HG03066 (cell line): ENCODE measurements around the gene DCBLD2.

Experiments used
- ATAC-seq: cut with Tn5 transposase; IDR thresholded peaks from one replicate; pipeline ENCODE4 v1.9.1; 2021; ENCODE audit warnings: low read depth; ENCODE audit not compliant: unreplicated experiment

The DCBLD2 gene

DNA sequence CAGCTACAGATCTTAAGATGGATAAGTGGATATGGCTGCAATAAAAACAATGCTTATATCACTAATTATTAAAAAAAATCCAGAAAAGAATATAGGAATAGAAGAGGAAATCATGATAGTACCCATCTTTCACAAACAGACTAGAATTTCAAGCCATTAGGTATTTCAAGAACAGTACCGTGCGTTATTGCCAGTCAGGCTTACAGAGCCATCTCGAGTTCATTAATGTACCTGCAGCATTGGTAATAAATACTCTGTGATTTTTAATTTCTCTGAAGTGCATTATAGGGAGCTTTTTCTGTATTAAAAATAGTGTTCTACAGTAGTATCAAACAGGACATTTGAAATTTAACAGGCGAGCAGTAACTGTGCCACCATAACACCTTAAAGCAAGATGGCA is 102.7 kb downstream of the DCBLD2 start:
- ATAC-seq, result no peak

DNA sequence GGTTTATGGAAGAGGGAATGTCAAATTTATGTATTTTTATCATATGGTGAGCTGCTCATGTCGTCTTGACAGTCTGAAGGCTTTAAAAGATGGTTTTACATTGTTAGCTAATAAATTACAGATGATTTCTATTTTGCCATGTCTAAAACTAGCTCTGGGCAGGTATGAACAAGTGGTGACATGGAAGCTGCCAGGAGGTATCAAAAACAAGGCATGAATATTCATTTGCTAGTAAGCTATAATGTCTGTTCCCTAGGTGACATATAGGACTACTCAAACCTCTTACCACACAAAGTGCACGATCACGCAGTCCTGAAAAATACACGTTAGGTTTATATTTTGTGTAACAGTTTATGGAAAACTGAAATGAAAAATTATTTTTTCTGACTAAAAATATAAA is 103.6 kb downstream of the DCBLD2 start:
- ATAC-seq, result no peak

DNA sequence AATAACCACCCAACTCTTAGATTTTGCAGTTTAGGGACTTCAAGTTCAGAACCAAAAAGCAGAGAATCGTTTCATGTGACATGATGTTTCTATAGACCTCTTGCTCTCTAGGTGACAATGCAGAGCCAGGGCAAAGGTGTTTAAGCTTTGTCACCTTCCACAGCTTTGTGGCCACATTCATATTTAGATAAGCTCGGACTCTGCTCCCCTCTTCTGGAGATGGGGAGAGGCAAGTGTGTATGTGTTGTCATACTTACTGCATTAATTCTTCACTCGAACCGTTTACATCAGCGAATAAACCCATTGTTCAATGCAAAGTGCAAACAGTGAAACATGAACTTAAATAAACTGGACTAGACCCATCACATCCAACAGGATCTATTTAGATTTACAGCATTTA is 105.2 kb downstream of the DCBLD2 start:
- no peak for ATAC-seq

DNA sequence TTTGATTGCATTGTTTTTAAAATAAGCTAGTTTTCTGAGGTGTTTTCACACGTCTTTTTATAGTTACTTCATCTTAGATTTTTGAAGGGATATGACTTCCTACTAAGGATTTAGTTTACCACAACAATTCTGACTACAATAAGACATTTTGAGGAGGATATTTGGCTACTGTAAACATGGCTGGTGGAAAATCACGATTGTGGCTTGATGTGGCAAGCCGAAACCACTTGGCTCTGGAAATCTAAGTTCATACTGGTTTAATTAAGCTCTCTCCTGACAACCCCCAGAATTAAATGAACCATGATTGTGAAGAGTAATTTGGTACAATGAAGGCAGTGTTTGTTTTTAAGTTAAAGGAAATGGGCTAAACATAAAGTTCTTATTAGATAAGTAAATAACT is 107.5 kb downstream of the DCBLD2 start:
- no peak for ATAC-seq

DNA sequence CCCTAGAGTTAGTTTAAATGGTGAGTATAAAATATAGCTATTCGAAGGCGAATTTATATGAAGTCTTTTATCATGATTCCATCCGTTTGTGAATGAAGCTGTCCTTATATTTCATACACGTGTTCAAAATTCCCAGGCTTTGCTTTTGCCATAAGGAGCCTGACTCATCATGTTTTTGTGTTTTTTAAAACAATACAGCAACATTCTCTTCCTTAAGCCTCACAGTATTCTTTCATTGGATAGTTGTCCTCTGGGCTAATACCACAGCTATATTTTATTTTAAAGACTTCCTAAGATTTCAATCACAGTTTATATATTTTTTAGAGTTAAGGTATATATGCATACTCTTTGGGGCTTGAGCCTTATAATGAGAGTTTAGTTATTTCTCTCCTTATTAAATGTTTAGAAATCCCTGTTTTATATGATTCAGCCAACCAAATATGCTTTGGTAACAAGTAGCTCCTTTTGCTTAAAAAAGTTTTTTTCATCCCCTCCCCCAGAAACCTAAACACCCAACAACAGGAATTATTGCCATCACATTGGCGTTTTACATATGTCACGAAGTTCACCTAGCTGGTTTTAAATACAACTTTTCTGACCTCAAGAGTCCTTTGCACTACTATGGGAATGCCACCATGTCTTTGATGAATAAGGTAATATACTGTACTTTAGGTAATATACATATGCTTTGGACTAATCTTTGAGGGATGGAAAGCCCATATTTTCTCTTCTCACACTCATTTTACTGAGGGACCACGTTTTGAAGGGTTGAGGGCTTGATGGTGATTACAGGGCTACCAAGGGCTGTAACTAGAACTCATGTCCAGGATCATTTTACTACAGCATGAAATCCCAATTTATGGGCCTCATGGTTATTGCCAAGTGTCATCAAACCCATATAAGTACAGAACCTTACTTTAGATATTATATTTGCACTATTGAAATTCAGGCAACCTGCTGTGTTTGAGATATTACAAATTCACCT is 109.9 kb downstream of the DCBLD2 start:
- no peak for ATAC-seq

DNA sequence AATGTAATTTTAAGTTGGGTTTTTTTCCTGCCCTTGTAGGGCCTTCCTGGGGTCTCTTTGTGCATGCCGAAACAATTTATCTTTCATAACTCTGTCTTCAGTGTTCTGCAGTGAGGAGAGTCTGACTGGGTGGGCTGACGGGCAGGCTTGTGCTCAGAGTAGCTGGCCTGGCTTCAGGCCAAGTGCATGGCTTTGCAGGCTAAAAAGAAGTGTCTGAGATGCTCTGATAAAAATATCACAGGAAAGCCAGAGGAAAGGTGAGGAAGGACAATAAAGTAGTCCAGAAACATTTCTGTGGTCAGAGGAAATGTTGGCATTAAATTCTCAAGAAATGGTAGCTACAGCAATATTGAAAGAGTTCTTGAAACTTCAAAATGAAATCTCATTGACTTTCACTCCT is 112.8 kb downstream of the DCBLD2 start:
- no peak for ATAC-seq

DNA sequence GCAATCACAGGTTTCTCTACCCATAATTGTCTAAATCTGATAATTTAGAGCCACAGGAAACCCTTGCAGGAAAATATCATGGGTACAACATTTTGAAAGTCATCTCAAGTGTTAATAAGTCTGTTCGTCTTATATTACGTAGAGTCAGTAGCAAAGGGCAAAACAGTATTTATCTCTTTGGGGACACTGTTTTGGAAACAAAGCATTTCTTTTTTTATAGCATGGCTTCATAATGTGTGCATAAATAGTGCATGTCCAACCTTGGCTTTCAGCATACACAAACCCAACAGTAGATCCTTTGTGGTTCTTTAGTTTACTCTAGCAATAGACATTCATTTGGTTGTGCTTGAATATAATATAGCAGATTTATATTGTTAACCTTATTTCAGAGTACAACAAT is 114.3 kb downstream of the DCBLD2 start:
- ATAC-seq, result no peak

DNA sequence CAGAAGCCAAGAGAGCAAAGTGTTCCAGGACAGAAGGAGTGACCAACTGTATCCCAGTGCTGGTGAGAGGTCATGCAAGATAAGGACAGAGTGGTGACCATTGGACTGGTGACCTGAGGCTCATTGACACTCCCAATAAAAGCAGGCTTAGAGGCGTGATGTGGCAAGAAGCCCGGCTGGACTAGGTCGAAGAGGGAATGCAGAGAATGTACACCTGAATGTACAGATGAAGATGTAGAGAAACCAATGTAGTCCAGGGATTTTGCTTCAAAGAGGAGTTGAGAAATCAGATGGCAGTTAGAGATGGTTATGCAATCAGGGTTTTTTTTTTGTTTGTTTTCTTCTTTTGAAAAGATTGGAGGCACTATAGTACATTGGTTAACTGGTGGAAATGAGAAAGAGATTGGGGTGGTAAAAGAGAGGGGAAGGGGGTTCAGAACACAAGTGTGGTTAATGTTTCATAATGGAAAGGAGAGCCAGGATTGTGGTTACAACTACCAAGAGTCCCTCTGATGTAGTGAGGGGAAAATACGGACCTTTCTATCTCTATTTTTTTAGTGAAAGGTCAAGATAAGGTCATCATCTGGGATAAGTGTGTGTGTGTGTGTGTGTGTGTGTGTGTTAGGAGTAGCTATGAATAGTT is 115.0 kb downstream of the DCBLD2 start:
- ATAC-seq, result no peak

DNA sequence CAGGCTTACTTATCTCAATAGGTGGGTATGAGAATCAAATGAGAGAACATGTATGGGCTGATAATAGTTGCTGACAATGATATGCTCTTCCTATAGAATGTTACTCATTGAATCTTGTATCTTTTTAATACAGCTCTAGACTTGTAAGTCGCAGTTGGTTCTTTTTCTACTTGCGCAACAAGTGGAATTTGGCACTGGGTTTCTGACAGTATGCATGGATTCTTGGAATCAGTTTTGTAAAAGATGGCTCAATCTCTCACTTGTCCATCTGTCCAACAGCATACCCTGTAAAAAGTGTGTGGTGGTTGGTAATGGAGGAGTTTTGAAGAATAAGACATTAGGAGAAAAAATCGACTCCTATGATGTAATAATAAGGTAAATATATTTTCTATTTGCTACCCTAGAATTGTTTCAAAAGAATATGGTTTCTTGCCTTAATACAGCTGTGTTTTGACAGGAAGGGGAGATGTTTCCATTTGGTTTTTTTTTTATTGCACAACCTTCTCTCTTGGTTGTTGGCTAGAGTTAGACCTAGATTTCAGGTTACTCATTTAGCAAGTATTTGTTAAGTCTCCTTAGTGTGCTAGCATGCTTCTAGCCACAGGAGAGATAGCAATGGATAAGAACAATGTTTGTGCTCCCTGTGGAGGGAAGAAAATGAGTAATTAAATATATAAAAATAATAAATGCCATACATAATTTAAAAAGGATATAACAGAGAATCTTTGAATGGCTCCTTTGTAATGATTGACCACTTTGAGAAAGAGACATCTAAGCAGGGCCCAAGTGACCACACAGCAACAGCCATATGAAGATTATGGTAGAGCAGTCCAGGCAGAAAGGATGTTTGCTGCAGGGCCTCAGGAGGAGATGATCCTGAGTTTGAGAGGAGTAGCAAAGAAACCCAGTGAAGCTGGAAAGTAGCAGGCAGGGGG is 116.6 kb downstream of the DCBLD2 start:
- ATAC-seq, result no peak

DNA sequence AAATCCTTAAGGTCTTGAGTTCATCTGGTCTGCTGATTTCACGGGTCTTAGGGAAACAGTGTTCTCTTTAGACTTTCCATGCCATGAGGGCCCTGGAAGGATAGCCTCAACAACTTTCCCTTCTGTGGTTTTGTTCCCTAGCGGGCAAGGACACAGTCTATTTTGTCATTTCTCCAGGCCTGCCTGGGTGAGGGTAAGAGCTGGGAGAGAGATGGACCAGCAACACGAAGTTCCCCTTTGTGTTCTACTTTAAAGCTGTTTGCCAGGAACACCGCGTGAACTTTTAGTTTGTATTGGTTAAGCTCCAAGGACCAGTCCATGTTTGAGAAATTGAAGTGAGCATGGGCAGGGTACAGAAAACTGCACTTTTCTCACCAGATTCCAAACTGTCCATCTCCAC is 117.5 kb downstream of the DCBLD2 start:
- ATAC-seq, result no peak

DNA sequence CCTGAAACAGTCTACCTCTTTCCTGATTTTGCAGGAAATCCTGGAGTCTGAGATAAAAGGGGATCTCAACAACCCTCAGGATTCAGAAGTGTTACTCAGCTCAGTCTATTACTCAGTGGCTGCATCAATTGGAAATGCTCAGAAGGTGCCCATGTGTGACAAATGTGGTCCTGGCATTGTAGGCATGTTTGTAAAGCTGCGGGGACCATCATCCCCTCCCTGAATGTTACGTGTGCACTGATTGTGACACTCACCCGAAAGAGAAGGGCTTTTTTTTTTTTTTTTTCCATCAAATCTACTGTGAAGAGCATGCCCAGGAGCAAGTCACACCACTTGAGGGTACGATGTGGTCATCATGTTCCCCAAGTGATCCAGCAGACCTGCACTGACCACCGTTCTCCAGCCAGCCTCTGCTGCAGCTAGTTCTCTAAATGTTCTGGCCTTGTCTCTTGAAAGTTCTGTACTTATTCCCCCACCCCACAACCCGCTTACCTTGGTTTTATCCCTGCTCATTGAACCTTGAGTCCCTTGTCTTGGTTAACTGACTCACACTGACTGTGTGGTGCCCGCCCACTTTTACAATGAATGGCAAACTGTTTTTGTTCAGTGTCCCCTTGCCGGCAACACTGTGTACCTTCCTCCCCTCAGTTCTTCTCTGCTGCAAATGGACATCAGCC is 118.5 kb downstream of the DCBLD2 start:
- ATAC-seq, result no peak

DNA sequence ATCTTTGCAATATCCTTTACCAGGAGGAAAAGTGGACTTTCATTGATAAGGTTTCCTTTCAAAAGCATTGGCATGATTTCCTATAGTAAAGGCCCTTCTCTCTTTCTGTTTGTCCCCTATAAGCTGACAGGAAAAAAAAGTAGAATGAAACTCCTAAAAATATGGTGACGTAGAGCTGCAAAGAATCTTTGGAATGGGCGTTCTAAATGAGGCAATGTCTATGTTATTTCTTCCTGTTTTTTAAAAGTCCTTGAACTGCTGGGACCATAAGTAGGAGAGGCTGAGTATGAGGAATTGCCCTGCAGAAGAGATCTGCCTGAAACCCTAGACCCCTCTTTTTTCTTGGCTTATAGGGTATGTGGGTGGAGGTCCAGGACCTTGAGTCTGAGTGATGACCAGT is 121.2 kb downstream of the DCBLD2 start:
- ATAC-seq, result no peak

DNA sequence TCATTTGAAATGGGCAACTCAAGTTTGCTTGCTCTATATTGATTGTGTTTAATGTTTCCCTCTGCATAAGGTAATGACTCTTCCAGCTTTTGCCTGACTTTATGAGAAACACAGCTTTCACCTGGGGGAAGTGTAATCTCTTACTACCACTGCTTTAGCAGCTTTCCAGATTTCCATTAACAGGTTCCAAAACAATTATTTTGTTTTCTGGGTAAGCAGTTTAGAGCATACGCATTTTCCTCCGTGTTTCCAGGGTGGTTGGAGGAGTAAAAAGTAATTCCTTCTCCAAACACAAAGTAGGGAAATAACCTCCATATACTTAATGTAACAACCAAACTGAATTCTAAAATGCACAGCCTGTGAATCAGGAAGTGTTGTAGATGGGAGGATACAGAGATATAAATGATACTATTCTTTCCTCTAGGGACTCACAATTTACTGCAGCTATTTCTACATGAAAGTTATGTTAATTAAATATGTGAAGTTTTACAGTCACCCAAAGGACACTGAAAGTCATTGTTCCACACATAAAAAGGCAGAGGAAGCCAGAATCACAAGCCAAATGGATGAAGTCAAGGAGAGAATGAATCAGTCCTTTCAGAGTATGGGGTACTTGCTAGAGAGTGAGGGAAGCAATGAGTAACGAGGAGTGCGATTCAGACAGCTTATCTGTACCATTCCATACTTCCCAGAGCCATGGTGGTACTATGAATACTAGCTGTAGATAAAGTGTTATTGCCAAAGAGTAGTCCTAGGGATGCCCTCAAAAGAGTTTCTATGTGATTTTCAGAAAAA is 121.8 kb downstream of the DCBLD2 start:
- no peak for ATAC-seq

DNA sequence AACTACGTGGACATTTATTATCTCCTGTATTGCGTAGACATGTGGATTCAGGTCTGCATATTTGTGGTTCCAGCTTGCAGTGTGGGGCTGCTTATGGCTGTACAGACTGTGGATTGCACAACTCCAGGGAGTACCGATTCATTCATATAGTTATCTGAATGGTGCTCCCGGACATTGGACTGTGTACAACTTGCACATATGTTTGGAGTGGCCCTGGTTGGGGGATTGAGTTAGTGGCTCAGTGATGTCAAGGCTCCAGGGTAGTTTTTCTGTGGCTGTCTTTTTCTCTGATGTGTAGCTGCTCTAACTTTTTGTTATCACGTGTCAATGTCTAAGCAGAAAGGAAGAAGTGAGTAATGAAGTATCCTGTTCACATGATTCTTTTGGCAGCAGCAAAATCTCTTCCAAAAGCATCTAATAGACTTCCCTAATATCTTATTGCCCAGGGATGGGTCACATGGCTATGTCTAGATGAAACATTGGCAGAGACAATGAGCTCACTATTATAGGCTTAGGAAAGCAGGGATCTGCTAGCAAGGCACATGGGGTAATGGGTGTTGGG is 122.6 kb downstream of the DCBLD2 start:
- no peak for ATAC-seq

DNA sequence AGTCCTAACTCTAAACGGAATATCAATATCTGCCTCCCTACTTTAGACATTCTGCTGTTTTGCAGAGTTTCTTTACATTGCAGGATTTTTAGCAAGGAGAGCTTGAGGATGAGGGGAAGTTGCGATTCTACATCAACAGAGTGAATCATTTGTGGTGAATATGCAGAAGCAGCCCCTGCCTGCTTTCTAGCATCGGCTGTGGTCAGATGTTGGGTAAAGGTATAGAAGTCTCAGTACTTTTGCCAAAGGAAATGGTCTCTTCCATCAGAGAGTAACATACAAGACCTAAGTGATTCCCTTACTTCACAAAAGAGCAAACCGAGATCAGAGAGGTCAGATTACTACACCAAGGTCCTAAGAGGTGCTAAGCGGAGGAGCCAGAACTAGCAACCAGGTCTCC is 123.1 kb downstream of the DCBLD2 start:
- ATAC-seq, result no peak

DNA sequence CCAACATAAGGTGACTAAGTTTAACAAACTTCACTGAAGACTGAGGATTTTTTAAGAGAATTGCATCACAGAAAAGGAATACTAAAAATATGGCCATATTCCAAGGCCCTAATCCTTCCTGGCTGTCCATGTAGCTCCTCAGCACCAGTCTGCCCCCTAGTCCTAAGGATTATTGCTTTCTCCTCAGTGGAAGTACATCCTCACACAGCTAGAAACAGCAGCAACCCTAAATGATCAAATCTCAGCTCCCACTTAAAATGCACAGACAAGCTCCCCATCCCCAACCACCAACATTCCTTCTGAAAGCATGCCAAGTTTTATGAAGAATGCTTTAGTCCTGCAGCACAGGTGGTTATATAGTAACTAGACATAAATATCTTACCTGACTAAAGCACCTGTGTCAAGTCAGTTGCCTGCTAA is 123.7 kb downstream of the DCBLD2 start:
- ATAC-seq, result no peak

DNA sequence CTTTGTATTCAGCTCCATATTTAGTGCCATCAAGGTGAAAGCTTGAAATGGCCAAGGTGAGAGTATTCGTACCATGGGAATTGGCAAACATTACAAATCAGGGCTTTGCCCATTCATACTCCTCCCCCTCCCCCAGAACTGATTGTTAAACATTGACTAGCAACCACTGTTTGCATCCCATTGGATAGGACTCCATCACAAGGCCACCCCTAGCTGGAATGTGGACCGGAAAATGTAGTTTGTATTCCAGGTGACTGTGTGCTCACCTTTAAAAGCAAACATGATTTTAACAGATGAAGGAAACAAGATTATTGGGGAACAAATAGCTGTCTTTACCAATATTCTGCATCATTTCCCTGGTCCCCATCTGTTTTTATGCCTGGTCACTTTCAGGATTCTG is 124.2 kb downstream of the DCBLD2 start:
- no peak for ATAC-seq

DNA sequence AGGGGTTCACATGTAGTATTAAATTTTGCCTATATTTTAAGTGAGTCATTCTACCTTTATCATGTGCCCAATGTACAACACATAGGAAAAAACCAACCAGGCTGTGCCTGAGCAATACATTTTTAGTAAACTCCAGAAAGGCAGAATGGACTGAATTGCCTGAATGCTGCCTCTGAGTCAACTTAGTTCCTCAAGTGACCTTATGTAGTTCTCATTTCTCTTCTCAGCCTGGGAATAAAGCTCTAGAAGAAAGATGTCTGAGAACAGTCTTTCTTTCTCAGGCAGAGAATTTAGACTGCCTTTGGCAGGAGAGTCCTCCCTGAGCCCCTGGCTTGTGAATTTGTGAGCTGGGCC is 125.4 kb downstream of the DCBLD2 start:
- no peak for ATAC-seq

DNA sequence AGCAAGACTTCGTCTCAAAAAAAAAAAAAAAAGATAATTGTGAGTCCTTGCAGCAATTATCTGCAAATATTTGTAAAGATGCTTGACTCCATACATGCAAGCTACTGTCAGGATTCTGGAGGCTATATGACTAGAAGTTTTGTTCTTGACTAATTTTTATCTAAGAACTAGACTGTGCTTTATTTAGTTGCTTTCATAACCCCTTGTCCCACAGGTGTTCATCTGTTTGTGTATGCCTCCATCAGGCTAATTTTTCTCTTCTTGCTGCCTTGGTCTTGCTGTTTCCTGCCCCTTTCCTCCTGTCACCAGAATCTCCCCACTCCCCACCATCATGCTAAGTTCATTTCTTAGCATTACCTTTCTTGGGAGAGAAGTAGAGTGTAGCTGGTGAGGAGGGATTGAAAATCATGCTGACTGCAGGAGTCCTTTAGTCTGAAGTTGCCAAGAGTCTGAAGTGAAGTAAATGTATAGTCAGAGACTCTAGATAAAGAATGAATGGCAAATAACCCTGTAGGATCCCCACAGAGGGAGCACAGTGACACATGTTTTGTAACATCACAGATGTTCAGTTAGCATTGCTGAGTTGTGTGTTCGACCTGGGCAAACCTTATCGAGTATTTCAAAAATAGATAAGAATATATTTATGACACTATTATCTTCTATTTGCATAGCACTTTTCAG is 125.9 kb downstream of the DCBLD2 start:
- no peak for ATAC-seq
